GM12865 (cell line): ENCODE measurements around the gene CCDC106.

ENCODE experiments used
- DNase-seq: peaks from one replicate; pipeline ENCODE4 v3.0.0; 2010; ENCODE audit warnings: low read depth
- H3K4me3 ChIP-seq: 2 replicates; pipeline ENCODE4 v1.5.1; 2011; ENCODE audit warnings: mild to moderate bottlenecking, low read depth, low read length, control low read depth
- TF ChIP-seq, protein P1 (sequence below): IDR thresholded peaks from 2 replicates; pipeline ENCODE4 v1.5.1; 2011; ENCODE audit warnings: low read length, control low read depth, low read depth, inconsistent platforms; ENCODE audit not compliant: insufficient read depth; ENCODE audit errors: missing control alignments

CCDC106 gene

GRCh38 chr19:55620410-55621204 lies 27.4 kb upstream of the CCDC106 start:
- TF ChIP-seq, protein P1, sequence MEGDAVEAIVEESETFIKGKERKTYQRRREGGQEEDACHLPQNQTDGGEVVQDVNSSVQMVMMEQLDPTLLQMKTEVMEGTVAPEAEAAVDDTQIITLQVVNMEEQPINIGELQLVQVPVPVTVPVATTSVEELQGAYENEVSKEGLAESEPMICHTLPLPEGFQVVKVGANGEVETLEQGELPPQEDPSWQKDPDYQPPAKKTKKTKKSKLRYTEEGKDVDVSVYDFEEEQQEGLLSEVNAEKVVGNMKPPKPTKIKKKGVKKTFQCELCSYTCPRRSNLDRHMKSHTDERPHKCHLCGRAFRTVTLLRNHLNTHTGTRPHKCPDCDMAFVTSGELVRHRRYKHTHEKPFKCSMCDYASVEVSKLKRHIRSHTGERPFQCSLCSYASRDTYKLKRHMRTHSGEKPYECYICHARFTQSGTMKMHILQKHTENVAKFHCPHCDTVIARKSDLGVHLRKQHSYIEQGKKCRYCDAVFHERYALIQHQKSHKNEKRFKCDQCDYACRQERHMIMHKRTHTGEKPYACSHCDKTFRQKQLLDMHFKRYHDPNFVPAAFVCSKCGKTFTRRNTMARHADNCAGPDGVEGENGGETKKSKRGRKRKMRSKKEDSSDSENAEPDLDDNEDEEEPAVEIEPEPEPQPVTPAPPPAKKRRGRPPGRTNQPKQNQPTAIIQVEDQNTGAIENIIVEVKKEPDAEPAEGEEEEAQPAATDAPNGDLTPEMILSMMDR, result no peak
- no peak overlapping the region for H3K4me3 ChIP-seq
- DNase-seq, result no peak

- TF ChIP-seq, protein P1, result no peak
- DNase-seq, result no peak
- H3K4me3 ChIP-seq, result no peak overlapping the region
Observed at GRCh38 chr19:55621205-55621672, 26.8 kb upstream of the CCDC106 start.

DNA sequence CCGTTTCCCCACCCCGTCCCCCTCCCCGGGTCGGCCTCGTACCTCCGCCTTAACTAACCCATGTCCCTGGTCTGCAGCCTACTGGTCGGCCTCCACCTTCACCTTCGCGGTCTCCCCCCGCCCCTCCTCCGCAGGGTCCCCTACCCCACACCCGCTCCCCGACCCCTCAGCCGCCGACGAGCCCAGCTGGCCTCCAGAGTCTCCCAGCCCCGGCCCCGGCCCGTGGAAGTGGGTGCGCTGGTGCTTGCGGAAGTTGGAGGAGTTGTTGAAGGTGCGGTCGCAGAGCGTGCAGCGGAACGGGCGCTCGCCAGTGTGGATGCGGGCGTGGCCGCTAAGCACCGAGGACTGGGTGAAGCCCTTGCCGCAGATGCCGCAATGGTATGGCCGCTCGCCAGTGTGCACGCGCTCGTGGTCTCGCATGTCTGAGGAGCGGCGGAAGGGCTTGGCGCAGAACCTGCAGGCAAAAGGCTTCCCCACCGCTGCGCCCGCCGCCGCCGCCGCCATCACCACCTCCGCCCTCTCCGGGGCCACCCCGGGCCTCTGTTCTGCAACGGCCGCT lies 26.3 kb upstream of the CCDC106 start:
- TF ChIP-seq, protein P1, result no peak
- DNase-seq, result no peak
- no peak overlapping the region for H3K4me3 ChIP-seq

- TF ChIP-seq, protein P1, result no peak
- DNase-seq, result no peak
- H3K4me3 ChIP-seq, result no peak overlapping the region
Observed at GRCh38 chr19:55622242-55622969, 25.6 kb upstream of the CCDC106 start.

- TF ChIP-seq, protein P1, result no peak
Observed at GRCh38 chr19:55623130-55623529, 24.9 kb upstream of the CCDC106 start.

DNA sequence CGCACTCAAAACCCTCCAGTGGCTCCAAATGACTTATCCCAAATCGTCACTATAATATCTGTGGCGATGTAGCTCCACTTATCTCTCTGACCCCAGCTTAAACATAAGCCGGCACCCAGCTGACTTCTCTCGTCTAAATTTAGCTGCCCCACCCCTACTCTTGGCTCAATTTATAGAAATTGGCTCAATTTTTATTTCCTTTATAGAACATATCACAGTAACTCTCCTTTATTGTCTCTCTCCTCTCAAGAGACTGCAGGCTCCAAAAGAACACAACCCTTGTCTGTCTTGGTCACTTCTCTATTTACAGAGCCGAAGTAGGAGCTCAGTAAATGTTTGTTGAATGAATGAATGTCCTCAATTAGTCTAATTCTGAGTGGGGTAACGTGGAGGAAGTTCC lies 24.5 kb upstream of the CCDC106 start:
- DNase-seq, result no peak
- TF ChIP-seq, protein P1, result no peak
- no peak overlapping the region for H3K4me3 ChIP-seq

More at GRCh38 chr19:55623130-55623529, 24.9 kb upstream of the CCDC106 start:
- no peak for DNase-seq
- no peak overlapping the region for H3K4me3 ChIP-seq
